T-helper 2 cell treated with Interferon-gamma antibody and Interleukin-4, amounts not matched to agents 100 ng/mL and 5 ng/mL, for 36 hours (primary cell): Measurements from ENCODE around the gene DCLK3. TPM values are rescaled to one million over a fixed set of nuclear protein-coding genes. Genes with fewer than 3 reads are reported as not detected.

Experiments
- intact Hi-C: fragments of 100-400 bp; cut with micrococcal nuclease; formaldehyde crosslinking; loops from one replicate; pipeline ENCODE4 v1.15.1; 2023
- total RNA-seq: library from RNA; stranded (reverse); gene quantifications from 2 replicates; pipeline ENCODE4 v1.2.3, GENCODE V29; 2022

Gene DCLK3
- total RNA-seq, 1 donor from 2014 or later = not detected

GRCh38 chr3:36678216-36679013 is 85.9 kb downstream of the DCLK3 start:
- intact Hi-C loops = no loop called here

DNA sequence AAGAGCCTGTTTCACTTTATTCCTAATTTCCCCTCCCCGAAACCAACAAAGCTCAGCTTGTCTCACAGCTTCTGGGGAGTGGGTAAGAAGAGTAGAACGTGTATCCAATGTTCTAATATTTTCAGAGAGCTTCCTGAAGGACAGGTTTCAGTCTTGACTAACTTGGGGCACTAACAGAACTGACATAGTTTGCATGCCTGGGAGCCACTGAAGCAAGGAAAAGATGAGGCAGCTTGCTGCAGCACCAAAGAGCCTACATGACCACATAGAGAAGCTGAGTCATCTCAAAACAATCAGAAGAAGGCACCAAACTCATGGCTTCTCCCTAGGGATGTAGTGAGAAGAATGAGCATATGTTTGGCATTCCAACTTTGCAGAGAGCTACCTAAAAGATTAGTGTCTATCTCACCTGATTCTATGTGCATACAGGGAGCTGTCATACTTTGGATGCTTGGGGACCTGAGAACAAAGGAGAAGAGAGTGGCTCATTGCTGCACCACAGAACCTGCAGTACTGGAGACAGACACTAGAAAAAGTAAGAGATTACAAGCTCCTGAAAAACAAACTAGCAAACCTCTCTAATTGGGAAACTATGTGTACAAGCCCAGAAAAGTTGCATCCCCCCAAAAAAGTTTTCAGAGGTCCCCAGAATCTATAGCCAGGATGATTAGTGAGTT is 86.9 kb downstream of the DCLK3 start:
- intact Hi-C loops = no loop called here

GRCh38 chr3:36674816-36675215 is 89.5 kb downstream of the DCLK3 start:
- intact Hi-C loops = no loop called here

- intact Hi-C loops = no loop called here
Measured at GRCh38 chr3:36669764-36670163, 94.6 kb downstream of the DCLK3 start.

DNA sequence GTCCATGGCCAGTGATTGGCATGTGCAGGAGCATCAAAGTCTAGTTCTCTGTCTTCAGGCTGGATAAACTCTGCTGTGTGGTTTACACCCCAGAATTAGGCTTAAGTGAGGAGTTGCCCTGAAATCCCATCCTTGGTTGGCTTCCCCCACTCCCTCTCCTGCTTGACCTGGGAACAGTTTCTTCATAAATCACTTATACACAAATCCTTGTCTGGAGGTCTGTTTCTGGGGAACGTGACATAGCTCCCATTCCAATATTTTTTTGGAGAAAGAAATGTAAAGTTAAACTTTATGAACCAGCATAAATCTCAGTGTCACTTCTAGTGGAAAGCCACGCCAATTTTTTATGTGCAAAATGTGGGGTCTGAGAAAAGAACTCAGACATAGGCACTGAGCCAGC is 98.2 kb downstream of the DCLK3 start:
- intact Hi-C loops = no loop called here

DNA sequence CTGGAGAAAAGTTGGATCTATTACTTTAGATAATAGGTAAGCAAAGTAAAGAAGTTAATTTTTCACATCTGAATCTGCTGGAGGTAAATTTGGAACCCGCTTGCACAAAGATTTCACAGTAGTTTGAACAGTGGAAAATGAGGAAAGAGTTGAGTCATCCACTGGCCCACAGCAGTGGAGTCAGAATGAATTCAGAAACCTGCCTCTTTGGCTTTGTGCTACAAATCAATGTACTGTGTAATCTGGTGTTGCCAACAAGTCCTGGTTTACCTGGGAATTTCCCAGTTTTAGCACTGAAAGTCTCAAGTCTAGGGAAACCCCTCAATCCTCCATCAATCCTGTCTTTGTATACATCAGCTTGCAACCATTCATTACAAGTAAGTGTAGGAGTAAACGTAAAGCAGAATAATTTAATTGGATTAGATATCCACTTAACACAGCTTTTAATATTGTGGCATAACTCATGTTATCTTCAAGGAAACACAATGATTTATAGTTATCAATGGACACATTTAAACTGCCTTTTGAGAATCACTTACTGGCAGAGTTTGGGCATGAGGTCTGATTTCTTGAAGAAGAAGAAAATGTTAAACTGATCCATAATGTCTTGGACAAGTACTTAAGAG is 100.6 kb downstream of the DCLK3 start:
- intact Hi-C loops = no loop called here

- intact Hi-C loops = no loop called here
Measured at GRCh38 chr3:36662626-36663025, 101.7 kb downstream of the DCLK3 start.

Other genes with a start within 250 kb of the DCLK3 start
- 34.6 and 35.4 TPM in 2 replicates for gene TRANK1, start 180.5 kb upstream of the DCLK3 start, total RNA-seq
- gene EPM2AIP1, start 228.6 kb upstream of the DCLK3 start, total RNA-seq = 19.7 and 24.4 TPM in 2 replicates
- gene MLH1, start 229.0 kb upstream of the DCLK3 start, total RNA-seq = 54.6 and 56.4 TPM in 2 replicates